ENCODE results near the gene SMARCD2.
"Not testable (repeated sequence)": the region's sequence is repeated elsewhere in the genome, so short reads cannot be mapped to it uniquely, and the experiment has no call there.

Gene SMARCD2

DNA sequence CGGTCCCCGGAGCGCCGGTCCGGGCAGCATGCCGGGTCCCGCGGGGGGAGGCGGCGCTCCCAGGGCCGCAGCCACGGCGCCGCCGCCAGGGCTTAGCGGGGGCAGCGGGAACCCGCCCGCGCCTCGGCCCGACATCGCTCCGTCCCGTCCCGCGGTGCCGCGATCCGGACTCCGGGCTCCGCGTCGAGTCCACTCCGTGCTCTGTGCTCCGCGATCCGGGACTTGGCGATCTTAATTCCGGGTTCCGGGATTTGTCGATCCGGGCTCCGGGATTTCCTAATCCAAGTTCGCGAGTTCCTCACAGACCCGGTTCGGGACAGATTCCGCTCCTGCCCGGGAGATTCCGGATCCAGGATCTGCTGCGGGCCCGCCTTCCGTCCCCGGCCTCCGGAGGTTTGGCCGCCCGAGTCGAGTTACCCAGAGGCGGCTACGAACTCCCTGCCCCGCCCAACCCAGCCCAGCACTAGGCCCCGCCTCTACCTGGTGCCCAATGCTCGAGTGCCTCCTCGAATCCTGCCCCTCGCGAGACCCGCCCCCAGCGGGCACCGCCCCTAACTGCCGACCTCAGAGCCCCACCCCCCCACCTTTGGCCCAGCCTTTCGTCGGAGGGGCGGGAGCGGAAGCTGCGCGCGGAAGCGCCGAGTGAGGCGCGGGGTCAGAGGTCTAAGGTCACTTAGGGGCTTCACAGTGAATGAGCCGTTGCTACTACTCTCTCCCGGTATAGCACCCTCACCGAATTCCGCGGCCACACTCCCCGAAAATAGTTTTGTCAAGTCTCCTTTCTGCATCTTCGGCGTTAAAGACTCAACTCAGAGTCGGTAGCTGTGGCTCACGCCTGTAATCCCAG is at the start of gene SMARCD2:
Gene SMARCD2 (minus strand): TSS at position 146 of the 847 bp plus-strand sequence. CDS start 11 bp downstream, at position 135.
- DNase-seq: peak; percentile 99

DNA sequence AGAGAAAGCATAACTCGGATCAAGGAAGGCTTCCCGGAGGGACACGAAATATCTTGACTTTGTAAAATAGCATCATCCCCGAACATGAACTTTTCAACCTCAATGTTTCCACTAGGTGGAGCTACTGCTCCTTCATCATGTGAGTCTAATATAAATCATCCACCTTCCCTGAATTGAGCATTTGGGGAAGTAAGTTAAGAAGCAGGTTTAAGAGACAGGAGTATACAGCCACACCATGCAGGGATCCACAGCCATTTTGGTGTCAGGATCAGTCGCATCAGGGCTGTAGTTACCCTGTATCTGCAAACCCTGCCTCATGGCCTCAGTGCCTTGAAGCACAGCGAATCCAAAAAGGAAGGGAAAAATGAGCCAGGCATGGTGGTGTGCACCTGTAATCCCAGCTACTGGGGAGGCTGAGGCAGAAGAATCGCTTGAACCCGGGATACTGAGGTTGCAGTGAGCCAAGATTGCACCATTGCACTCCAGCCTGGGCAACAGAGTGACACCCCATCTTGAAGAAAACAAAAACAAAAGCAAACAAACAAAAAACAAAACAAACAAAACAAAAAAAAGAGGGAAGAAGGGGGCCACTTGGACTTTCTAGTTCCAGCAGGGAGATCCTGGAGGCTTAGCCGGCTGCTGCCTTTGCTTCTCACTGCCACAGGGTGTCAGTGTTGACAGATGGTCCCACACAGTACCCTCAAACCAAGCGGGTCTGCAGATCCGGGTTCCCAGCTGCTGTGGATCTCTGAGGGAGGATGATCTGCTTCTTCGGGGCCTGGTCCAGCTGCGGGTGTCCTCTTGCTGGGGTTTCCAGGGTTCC is 46.8 kb upstream of the SMARCD2 start:
- DNase-seq: peak in 1 of 2 donors; percentile 27

DNA sequence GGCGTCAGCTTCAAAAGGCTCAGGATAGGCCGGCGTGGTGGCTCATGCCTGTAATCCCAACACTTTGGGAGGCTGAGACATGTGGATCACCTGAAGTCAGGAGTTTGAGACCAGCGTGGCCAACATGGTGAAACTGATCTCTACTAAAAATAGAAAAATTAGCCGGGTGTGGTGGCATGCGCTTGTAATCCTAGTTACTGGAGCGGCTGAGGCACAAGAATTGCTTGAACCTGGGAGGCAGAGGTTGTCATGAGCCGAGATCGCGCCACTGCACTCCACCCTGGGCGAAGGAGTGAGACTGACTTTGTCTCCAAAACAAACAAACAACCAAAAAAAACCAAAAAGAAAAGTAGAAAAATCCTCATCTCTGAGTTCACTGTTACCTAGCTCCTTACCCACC is 42.6 kb upstream of the SMARCD2 start:
- DNase-seq: not testable (repeated sequence)

DNA sequence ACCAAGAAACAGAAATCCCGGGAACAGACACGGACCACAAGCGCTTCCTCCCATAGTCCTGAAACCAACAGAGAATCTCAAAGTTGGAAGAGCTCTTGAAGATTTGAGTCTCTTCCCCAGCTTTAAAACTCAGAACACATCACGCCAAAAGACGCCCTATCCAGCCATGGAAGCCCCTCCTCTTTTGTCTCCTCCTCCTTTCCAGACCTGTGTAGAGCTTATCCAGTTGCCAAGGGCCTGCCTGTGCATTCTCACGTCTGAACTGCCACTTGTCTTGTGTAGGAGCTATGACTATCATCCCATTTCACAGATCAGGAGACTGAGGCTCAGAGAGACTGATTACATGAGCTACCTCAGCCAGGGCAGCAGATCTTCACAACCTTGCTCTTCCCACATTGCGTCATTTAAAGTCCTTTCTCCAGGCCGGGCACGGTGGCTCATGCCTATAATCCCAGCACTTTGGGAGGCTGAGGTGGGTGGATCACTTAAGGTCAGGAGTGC is 40.2 kb upstream of the SMARCD2 start:
- not testable (repeated sequence) for DNase-seq

DNA sequence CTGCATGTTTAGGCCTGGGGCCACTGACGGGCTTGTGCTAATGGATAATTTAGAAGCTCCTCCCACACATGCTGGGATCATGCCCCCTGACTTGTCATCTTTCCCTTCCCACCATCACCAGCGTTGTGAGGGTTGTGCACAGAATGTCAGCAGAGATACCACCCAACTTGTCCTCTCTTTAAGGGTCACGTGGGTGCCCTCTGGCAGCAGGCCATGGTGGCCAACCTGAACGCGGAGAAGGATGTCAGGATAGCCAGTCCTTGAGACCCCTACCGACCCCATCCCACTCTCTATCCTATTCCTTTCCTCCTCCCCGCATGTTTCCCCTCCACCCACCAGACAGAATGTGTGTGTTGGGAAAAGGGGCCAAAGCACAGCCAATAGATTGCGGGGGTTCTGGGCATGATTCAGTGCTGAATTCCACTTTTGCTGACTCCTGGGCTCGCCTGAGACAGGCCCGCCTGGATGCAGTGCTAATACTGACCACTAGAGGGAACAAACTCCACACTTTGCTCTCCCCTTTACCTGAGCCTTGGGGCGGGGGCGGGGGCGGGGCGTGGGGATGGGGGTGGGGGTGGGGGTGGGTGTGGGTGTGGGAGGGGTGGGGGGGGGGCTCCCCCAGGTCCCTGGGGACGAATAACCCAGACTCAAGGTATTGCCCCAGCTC is 39.6 kb upstream of the SMARCD2 start, which contains the start of gene GH2:
Gene GH2 (minus strand): TSS at position 10 of the 667 bp plus-strand sequence. CDS start 143 bp downstream, outside the sequence.
- peak; percentile 54 to 66 for DNase-seq

DNA sequence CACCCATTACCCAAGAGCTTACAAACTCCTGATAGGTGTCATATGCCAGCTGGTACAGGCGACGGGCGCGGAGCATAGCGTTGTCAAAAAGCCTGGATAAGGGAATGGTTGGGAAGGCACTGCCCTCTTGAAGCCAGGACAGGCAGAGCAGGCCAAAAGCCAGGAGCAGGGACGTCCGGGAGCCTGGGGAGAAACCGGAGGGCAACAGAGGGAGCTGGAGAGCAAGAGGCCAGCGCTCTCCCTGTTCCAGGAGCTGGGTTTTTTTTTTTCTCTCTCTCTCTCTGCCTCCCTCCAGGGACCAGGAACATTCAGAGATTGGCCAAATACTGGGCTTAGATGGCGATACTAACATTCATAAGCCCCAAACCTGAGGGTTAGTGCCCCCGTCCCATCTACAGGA is 38.9 kb upstream of the SMARCD2 start:
- DNase-seq: not testable (repeated sequence)

DNA sequence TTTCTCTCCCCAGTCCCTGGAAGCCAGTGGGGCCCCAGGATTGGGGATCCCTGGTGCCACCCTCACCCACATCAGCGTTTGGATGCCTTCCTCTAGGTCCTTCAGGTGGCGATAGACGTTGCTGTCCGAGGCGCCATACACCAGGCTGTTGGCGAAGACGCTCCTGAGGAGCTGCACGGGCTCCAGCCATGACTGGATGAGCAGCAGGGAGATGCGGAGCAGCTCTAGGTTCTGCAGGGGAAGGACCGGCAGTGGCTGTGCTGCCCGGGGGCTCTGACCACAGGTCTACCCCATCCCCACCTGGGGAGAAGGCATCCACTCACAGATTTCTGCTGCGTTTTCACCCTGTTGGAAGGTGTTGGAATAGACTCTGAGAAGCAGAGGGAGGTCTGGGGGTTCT is 38.2 kb upstream of the SMARCD2 start:
- DNase-seq: no peak

DNA sequence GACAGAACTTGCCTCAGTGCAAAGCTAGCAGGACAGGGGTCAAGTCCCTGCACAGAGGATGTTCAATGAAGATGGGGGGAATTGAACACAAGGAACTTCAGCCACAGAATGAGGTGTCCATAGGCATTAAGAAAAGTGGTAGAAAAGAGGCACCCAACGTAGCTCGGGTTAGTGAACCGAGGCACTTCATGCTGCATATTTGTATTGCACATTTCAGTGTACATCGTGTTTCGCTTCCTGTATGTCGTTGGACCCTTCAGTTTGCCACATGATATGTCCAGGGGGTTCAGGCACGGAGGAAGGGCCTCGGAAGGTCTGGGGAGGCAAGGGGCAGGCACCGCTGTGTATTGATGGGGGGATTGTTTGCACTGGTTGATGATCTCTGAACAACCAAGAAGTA is 35.9 kb upstream of the SMARCD2 start:
- DNase-seq: not testable (repeated sequence)

DNA sequence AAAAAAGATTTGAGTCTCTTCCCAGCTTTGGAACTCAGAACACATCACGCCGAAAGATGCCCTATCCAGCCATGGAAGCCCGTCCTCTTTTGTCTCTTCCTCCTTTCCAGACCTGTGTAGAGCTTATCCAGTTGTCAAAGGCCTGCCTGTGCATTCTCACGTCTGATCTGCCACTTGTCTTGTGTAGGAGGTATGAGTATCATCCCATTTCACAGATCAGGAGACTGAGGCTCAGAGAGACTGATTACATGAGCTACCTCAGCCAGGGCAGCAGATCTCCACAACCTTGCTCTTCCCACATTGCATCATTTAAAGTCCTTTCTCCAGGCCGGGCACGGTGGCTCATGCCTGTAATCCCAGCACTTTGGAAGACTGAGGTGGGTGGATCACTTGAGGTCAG is 32.2 kb upstream of the SMARCD2 start:
- not testable (repeated sequence) for DNase-seq

DNA sequence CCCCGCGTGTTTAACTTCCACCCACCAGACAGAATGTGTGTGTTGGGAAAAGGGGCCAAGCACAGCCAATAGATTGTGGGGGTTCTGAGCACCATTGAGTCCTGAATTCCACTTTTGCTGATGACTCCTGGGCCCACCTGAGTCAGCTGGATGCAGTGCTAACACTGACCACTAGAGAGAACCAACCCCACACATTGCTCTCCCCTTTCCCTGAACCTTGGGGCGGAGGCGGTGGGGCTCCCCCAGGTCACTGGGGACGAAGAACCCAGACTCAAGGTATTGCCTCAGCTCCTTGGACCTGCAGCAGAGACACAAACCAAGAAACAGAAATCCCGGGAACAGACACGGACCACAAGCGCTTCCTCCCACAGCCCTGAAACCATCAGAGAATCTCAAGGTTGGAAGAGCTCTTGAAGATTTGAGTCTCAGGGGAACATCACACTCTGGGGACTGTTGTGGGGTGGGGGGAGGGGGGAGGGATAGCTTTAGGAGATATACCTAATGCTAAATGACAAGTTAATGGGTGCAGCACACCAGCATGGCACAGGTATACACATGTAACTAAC is 31.7 kb upstream of the SMARCD2 start:
- DNase-seq: not testable (repeated sequence)

DNA sequence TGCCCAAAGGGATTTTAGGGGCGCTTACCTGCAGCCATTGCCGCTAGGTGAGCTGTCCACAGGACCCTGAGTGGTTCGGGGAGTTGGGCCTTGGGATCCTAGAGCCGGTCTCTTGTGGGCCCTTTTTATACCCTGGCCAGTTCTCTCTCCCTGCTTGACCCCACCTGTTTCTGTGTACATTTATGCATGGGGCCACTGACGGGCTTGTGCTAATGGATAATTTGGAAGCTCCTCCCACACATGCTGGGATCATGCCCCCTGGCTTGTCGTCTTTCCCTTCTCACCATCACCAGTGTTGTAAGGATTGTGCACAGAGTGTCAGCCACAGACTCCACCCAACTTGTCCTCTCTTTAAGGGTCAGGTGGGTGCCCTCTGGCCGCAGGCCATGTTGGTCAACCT is 31.1 kb upstream of the SMARCD2 start, which contains the start of gene CSH2:
Gene CSH2 (minus strand): TSS at position 101 of the 400 bp plus-strand sequence. CDS start 63 bp downstream, at position 38.
- not testable (repeated sequence) for DNase-seq

DNA sequence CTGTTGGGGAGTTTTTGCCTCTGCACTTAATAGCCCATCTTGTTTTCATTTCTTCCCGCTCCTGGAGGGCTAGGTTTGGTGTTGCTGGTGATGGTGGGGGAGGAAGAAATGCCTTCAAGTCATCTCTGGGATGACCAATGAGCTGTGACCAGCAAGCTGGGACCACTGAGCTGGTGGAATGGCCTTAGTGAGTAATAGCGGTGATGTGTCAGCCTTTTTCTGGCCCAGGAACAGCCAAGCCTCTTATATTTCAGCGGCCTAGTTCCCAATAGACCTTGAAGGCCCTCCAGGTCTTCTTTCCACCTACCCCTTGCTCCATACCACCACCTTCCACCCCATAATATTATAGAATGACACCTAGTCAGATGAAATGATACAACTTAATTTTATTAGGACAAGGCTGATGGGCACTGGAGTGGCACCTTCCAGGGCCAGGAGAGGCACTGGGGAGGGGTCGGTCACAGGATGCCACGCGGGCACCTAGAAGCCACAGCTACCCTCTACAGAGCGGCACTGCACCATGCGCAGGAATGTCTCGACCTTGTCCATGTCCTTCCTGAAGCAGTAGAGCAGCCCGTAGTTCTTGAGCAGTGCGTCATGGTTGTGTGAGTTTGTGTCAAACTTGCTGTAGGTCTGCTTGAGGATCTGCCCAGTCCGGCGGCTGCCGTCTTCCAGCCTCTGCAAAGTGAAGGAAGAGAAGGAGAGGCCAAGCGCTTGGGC is 29.3 kb upstream of the SMARCD2 start:
- DNase-seq: not testable (repeated sequence)

DNA sequence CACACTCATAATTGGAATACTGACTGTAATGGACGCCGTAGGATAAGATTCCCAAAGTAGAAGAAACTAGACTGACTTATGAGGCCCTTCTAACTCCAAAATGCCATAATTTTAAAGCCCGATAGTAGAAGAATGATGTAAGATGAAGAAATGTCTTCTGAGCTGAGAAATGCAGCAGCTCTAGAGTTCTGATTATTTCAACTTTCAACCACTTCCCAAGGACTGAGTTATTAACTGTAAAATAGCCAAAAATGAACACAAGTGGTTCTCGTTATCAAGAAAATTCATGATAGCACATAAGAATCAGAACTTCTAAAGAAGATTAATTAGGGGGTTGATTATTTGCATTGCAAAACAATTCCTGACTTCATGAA is 27.8 kb upstream of the SMARCD2 start:
- not testable (repeated sequence) for DNase-seq

DNA sequence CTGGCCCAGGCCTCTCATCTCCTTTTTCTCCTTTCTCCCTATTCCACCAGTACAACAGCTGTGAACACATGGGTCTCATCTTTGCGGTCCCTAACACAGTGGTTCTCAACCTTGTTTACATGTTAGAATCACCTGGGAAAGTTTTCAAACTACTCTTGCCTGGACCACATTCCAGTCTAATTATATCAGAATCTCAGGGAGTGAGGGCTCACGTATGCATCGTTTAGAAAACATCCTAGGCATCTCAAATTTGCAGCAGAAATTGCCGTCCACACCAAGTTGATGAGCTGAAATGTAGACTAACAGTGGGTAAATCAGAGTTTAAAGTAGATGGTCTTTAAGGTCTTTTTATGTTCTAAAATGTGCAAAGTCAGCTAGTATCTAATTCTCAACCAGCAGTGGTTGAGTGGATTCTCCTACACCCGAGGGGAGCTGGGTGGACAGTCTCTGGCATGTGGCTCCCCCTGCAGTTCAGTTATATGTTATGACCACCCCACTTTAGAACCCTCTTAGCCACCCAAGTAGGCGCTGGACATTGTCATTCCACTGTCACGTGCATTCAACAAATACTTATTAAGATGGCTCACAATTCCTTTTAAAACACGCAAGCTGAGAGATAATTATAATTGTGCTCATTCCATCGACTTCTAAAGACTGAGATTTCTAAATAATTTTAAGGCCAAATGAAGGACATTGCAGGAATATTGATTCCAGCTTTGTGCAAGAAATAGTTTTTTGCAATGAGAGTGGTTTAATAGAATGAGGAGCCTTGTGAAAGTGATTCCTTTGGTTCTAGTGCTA is 27.2 kb upstream of the SMARCD2 start:
- not testable (repeated sequence) for DNase-seq

DNA sequence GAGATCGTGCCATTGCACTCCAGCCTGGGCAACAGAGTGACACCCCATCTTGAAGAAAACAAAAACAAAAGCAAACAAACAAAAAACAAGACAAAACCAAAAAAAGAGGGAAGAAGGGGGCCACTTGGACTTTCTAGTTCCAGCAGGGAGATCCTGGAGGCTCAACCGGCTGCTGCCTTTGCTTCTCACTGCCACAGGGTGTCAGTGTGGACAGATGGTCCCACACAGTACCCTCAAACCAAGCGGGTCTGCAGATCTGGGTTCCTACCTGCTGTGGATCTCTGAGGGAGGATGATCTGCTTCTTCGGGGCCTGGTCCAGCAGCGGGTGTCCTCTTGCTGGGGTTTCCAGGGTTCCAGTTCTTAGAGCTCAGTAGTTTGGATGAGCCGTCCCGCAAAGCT is 24.1 kb upstream of the SMARCD2 start:
- DNase-seq: not testable (repeated sequence)

DNA sequence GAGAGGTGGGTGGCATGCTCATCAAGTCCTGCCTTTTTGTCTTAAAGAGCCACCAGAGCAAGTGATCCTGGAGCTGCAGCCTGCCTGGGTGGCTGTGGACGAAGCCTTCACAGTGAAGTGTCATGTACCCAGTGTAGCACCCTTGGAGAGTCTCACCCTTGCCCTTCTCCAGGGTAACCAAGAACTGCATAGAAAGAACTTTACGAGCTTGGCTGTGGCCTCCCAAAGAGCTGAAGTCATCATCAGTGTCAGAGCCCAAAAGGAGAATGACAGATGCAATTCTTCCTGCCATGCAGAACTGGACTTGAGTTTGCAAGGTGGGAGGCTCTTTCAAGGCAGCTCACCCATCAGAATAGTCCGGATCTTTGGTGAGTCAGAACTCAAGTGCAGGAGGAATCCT is 16.8 kb upstream of the SMARCD2 start:
- no peak for DNase-seq

DNA sequence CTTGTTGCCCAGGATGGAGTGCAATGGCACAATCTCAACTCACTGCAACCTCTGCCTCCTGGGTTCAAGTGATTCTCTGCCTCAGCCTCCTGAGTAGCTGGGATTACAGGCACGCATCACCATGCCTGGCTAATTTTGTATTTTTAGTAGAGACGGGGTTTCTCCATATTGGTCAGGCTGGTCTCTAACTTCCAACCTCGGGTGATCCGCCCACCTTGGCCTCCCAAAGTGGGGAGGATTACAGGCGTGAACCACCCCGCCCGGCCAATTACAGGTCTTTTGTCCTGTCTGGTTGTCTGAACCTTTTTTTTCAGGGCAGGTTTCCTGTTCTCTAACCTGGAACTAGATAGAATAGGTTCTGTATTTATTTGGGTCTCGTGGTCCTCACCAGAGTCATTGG is 13.9 kb upstream of the SMARCD2 start:
- not testable (repeated sequence) for DNase-seq

DNA sequence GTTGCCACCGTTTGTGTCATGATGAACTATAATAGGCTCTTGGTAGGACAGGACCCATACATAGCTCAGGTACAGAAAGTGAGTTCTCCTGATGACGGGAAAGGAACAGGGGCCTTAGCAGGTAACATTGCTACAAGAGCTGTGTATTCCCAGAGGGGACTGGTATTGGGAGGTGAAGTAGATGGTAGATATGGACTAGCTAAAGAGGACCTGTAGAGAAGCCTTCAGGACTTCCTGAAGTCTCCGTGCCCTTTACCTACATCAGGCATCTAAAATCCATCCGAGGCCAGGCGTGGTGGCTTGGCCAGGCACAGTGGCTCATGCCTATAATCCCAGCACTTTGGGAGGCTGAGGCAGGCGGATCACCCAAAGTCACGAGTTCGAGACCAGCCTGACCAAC is 12.7 kb upstream of the SMARCD2 start:
- DNase-seq: no peak

DNA sequence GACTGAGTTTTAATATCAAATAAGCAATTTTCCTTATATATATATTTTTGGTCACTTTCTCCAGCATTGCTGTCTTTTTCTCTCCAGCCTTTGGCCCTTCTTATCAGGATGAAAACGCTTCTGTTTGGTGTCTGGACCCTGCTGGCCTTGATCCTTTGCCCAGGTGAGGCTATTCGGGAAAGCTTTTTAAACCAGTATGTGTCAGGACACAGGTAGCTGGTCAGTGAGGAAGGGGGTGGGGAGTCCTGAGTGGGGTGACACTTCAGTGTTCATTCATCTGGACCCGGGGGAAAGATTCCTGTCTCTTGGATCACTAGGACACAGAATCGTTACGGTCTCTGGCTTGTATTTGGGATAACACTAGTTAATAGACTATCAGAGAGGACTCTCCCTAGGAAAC is 12.2 kb upstream of the SMARCD2 start:
- DNase-seq: no peak

DNA sequence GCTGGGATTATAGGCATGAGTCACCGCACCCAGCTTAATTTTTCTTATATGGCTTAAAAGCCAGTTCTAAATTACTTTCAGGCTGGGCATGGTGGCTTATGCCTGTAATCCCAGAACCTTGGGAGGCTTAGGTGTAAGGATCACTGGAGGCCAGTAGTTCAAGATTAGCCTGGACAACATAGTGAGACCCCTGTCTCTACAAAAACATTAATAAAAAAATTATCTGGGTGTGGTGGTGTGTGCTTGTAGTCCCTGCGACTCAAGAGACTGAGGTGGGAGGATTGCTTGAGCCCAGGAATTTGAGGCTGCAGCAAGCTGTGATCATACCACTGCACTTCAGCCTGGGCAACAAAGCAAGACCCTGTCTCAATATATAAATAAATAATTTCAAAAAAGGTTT is 10.8 kb upstream of the SMARCD2 start:
- no peak for DNase-seq

DNA sequence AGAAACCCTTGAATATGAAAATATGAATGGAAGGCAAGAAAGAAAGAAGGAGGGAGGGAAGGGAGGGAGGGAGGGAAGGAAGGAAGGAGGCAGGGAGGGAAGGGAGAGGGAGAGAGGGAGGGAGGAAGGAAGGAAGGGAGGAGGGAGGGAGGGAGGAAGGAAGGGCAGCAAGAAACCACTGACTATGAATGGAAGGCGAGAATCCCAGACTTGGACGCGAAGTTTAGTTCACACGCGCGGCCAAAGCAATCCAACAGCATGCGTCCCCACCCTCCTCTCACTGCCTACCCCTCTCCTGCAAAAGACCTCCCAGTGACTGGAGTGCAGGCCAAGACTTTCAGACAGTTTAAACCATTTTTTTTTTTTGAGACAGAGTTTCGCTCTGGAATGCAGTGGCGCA is 7.9 kb upstream of the SMARCD2 start:
- DNase-seq: no peak
